GM18951 (cell line): ENCODE results near the gene CXCR6.

Source experiments
- POLR2A ChIP-seq: IDR thresholded peaks from 4 replicates; pipeline ENCODE4 v1.6.1; 2011; ENCODE audit warnings: mild to moderate bottlenecking; ENCODE audit not compliant: insufficient read length, insufficient read depth; ENCODE audit errors: extremely low read depth
- in situ Hi-C: fragments of 300-500 bp; cut with MboI; formaldehyde crosslinking; loops from one replicate; pipeline ENCODE4 v1.12.0; 2022; ENCODE audit warnings: low sequenced_read_pairs, mixed read lengths, inconsistent platforms; ENCODE audit not compliant: unreplicated experiment

CXCR6 gene

DNA sequence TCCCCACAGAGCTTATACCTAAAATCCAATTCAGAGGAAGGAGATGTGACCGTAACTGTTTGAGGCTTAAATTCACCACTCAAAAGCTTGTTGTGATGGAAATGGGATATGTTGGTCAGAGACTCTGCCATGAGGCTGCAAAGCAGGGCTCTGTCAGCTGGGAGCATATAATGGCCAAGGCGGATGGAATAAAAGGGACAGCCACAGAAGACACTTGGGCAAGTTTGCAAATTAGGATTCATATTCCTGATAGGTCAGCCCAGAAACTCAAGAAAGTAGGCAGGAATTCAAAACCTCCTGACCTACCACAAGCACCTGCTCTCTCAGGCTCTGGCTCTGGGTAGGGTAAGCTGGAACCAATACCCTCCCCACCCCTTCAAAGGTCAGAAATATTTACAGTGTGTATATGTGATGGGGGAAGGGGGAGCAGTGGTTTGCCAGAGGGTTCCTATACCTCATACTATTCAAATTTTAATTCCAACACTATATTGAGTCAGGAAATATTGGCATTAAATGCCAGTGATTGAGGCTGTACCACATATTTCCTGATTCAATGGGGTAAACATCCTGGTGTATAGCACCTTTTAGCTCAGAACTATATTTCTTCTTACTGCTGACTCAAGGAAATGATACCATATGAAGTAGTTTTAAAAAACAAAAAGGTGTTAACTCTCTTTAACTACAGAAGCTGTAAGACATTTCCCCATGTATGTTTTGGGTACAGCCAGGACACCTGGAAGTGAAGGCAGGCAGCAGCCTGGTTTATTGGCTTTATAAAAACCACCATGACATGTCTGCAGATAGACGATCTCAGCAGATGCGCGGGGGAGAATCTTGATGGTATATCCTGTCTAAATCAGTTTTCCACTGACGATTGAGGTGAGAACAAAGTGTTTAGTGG lies 33.2 kb downstream of the CXCR6 start:
- no peak for TF ChIP-seq POLR2A
- in situ Hi-C loops, result no loop called here

DNA sequence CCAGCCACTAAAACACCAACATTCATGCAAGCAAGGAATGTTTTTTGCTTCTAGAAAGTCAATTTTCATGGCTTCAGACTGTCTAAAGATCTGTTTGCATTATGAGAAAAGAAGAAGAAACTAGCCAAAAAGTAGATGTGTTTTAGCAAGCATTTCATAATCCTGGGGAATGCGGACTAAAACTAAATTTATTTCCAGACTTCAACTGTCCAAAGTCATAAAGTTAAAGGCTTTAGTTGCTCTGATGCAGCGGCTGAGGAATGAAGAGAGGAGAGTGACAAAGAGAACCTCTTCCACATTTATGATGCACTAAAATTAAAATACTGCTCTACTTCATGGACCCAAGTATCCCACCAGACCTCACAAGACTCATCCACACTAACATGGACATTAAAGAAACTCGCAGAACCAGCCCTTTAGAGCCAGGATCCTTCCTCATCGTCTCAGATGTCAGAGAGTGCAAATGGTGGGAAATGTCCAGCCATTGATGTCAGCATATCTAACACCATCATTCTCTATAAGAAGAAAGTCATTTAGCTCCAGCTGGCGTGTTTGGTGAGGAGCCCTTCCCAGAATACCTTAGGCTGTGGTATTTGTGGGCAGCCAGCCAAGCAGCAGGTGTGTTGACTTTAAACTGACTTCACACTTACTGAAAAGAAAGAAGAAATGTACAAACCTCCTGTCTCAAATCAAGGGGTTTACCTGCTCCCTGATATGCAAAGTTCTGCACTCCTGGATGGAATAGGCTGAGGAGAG lies 34.9 kb downstream of the CXCR6 start:
- TF ChIP-seq POLR2A, result no peak
- in situ Hi-C loops, result no loop called here

DNA sequence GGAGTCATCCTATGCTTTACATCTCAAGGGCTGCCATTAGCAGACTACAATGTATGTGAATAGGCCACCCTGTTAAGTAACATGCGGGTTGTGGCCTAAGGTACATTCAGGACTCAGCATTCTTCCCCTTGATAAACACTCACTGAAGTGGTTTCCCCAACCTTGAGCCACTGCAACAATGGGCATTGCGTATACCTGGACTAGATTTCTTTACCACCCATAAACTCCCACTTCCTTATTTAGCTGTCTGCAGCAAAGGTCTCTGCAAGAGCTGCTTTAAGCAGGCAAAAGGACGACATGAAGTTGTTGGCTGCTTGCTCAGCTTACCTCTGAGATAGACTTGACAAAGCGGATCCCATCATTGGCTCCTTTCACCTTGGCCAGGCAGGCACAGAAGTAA lies 36.1 kb downstream of the CXCR6 start:
- no peak for TF ChIP-seq POLR2A
- in situ Hi-C loops, result no loop called here

DNA sequence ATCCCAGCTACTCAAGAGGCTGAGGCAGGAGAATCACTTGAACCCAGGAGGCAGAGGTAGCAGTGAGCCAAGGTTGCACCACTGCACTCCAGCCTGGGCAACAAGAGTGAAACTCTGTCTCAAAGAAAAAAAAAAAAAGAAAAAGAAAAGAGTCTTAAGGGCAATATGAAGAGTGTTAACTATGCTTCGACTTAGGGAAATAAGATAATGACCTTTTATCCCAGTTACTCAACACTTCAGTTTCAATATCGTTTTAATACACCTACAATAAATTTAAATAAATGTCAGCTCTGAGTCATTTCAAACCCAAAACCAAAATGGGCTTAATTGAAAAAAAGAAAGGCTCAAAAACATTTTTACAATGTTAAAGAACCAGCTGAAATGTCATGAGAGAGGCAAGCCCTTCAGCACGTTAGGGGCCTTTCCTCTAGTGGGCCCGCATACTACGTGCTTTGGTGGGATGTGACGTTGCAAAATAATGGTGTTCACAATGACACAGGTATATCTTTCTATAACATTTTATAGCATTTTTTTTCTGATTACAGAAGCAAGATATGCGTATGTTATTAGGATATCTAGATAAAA lies 37.1 kb downstream of the CXCR6 start:
- TF ChIP-seq POLR2A, result no peak
- in situ Hi-C loops, result no loop called here

DNA sequence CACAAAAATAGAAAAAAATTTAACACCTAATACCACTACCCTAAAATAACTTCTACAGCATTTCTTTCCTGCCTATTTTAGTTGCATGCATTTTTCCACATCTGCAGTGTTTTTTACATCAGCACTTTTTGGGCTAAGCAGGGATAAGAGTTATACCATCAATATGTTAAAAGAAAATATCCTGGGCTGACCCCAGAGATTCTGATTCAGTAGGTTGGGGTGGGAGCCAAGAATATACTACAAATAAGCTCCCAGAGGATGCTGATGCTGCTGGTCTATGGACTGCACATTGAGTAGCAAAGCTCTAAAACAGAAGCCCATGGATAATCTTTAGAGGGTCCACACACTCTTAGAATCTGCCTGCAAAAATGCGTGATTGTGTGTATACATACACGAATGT lies 37.6 kb downstream of the CXCR6 start:
- in situ Hi-C loops, result no loop called here
- no peak for TF ChIP-seq POLR2A

DNA sequence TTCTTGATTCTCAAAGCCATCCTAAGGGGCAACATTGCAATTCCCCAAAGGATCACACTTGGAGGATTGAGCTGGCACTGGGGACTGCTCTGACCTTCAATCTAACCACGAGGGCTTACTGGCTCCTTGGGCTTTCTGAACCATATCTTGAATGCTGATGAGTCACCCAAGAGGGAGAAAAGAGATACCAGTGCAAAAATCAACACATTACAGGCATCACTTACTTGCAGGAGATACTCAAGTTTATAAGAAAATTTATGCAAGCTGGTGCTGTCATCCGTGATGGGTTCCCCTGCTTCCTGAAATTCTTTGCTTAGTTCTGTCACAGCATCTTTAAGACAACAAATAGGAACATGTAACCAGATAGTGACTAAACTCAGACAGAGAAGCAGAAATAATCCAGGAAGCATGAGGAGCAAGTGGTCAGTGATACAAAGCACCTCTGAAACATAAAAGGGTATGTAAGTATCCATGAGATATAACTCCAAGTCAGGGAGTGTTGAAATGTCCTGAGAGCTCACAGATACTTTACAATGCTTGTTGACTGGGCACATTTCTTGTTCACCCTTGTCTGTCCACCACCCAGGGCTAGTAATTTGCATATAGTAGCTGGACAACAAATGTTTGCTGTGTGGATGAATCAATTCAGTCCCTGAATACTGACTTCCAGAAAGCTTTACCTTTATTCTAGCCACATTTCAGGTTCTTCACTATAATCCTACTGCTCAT lies 38.2 kb downstream of the CXCR6 start:
- TF ChIP-seq POLR2A, result no peak
- in situ Hi-C loops, result no loop called here

DNA sequence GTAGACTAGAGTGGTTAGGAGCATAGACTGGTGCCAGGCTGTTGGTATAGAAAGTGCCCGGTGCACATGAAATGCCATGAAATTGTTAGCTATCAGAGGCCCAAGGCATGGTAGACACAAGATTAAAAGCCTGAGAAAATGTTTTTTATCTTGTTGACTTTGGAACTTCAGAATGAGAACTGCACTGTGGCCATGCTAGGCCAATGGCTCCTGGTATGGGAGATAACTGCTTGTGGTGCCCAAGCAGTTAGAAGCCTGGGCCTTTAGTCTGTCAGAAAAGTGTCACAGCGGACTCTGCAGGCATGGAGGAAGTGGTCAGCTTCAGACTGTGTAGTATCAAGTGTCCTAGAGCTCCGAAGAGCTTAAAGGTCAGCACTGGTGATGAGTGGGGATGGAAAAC lies 40.5 kb downstream of the CXCR6 start:
- in situ Hi-C loops, result no loop called here
- TF ChIP-seq POLR2A, result no peak

DNA sequence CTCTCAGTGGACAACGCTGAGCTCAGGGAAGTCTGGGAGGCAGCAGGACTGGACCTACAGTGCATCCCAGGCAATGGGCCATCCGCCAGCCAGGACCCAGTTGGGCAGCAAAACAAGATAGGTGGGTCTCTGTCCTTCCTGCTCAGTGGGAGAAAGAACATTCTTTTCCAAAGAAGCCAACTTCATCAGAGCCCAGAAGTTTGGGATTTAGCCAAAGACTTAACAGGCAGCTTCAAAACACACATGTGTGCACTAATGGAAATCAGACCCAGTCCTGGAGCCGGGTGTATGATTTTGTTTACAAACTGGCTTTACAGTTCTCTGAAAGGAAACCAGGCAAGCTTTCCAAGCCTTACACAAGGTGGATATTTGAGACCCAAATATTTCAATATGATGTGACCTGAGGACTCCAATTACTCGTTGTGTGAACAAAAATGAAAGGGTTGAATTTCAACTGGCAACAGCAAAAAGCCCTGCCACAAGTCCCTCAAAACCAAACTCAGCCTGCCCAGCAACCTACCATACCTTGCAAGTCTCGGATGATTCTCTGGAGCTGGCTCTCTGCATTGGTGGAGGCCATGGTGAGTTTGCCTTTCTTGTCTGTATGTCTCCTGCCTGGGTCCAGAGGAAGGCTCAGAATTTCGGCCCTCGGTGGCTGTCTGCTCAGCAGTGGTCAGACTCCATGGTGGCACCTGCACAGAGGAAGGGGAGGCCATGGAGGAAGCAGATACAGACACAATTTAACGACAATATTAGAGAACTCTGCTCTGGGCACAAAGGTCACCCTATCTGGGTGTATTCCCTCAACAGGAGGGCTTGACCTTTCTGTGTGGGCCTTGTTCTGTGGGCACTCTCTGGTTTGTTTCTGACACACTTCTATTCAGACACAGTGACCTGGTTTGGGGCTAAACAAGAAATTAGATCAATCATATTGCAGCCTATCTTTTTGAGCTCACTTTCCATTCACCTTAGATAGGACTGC lies 41.4 kb downstream of the CXCR6 start:
- in situ Hi-C loops, result no loop called here
- no peak for TF ChIP-seq POLR2A

DNA sequence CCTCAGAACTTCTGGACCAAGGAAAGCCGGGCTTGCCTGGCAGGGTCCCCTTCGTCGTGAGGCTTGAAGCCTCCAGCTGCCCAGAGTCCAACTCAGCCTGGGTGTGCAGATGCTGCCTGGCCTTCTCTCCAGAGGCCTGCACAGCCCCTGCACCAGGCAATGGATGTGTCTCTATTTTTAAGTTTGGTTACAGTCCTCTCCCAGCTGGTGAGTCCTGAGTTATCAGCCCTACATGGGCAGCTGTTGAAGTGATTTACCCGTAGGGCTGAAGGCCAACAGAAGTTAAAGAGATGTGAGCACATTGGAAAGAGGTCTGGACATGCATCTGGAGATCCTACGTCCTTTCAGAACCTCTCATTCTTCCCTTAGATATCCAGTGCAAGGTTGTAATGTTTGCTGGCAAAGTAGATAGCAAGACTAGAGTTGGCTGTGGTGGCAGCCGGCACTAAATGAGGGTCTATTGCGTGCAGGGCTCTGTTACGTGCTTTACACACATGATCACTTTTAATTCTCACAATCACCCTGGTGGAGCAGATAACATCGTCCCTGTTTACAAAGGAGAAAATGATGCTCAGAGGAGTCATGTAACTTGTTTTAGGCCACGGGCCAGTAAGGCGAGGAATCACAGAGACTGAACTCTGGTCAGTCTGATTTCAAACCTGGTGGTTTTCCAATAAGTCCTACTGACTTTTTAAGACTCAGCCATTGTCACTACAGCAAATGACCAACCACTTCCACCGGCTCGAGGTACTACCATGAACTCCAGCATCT lies 42.5 kb downstream of the CXCR6 start:
- TF ChIP-seq POLR2A, result no peak

DNA sequence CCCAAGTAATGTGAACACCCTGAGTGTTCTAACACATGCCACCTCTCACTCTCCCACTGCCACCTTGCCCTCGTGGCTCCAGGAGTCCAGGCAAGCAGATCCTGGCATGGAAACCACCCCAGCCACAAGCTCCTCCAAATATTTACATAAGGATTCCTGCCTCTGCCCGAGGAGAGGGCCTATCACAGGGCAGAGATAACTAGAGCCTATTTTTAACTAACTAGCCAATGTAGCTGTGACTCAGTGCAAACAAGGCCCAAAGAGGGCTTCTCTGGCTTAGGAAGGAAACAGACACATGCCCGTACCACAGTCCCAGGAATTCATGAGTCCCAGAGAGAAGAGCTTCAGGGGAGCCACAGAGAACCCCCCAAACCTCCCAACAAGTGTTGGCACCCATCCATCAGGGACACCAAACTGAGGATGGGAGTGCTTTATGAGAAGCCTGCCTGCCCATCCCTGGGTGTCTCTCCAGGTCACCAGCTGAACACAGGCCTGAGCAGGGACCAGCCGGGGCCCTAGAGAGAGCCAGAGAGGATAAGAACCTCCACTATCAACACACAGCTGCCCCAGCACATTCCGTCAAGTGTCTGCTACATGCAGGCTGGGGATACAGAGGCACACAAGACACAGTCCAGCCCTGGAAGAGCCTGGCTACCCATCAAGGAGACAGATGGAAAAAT lies 43.2 kb downstream of the CXCR6 start:
- in situ Hi-C loops, result no loop called here
- no peak for TF ChIP-seq POLR2A

More for the DNA sequence above, 42.5 kb downstream of the CXCR6 start:
- in situ Hi-C loops, result no loop called here
